Inflammatory macrophage treated with lipopolysaccharide for 4 hours (primary cell): Measurements from ENCODE around the gene MGRN1.

Experiments
- DNase-seq: peaks from one replicate; pipeline ENCODE4 v3.0.0-alpha.2; 2020

Gene MGRN1

GRCh38 chr16:4689864-4690704 is 65.5 kb downstream of the MGRN1 start:
- DNase-seq: no peak

- DNase-seq: no peak
Measured at GRCh38 chr16:4690946-4691665, 66.5 kb downstream of the MGRN1 start.

- DNase-seq: no peak
Measured at GRCh38 chr16:4691666-4692412, 67.2 kb downstream of the MGRN1 start.

- DNase-seq: peak; percentile 30
Measured at GRCh38 chr16:4692460-4693295, 68.1 kb downstream of the MGRN1 start.

GRCh38 chr16:4693296-4693955 is 68.8 kb downstream of the MGRN1 start, which contains the start of gene NUDT16L1:
TSS of gene NUDT16L1 (plus strand) at chr16:4693562. CDS start at chr16:4693727, 165 bp downstream.
- peak; percentile 97 for DNase-seq

- DNase-seq: no peak
Measured at GRCh38 chr16:4693956-4694641, 69.5 kb downstream of the MGRN1 start.

- no peak for DNase-seq
Measured at GRCh38 chr16:4694642-4695451, 70.2 kb downstream of the MGRN1 start.

- DNase-seq: no peak
Measured at GRCh38 chr16:4695473-4696171, 71.0 kb downstream of the MGRN1 start.

GRCh38 chr16:4696172-4696904 is 71.7 kb downstream of the MGRN1 start:
- DNase-seq: no peak

GRCh38 chr16:4696905-4697847 is 72.5 kb downstream of the MGRN1 start:
- no peak for DNase-seq

GRCh38 chr16:4697848-4698291 is 73.2 kb downstream of the MGRN1 start:
- DNase-seq: no peak

- no peak for DNase-seq
Measured at GRCh38 chr16:4698321-4699045, 73.9 kb downstream of the MGRN1 start.

- no peak for DNase-seq
Measured at GRCh38 chr16:4699046-4699556, 74.5 kb downstream of the MGRN1 start.

GRCh38 chr16:4700380-4700996 is 75.9 kb downstream of the MGRN1 start:
- no peak for DNase-seq

- DNase-seq: no peak
Measured at GRCh38 chr16:4700997-4701743, 76.5 kb downstream of the MGRN1 start.
